ENCODE results near the gene ATF6. TPM values are rescaled to one million over a fixed set of nuclear protein-coding genes. Genes with fewer than 3 reads are reported as not detected.
"Not testable (repeated sequence)": the region's sequence is repeated elsewhere in the genome, so short reads cannot be mapped to it uniquely, and the experiment has no call there.

Gene ATF6
- polyA plus RNA-seq, 3 donors = 29.8 to 33.8 (median 30.1) TPM

- DNase-seq (ENCODE audit: extremely low read depth in 1 of 11, low read depth in 9 of 11, low spot score in 4 of 11) = no peak
These were observed 39.5 kb downstream of the ATF6 start for GRCh38 chr1:161805399-161806197.

GRCh38 chr1:161809202-161809601 is 43.1 kb downstream of the ATF6 start:
- not testable (repeated sequence) for DNase-seq (ENCODE audit: extremely low read depth in 1 of 11, low read depth in 9 of 11, low spot score in 4 of 11)

- DNase-seq (ENCODE audit: extremely low read depth in 1 of 11, low read depth in 9 of 11, low spot score in 4 of 11) = not testable (repeated sequence)
These were observed 43.5 kb downstream of the ATF6 start for GRCh38 chr1:161809656-161810055.

GRCh38 chr1:161810780-161811179 is 44.7 kb downstream of the ATF6 start:
- DNase-seq (ENCODE audit: extremely low read depth in 1 of 11, low read depth in 9 of 11, low spot score in 4 of 11) = no peak

GRCh38 chr1:161816201-161816600 is 50.1 kb downstream of the ATF6 start:
- DNase-seq (ENCODE audit: extremely low read depth in 1 of 11, low read depth in 9 of 11, low spot score in 4 of 11) = no peak

- DNase-seq (ENCODE audit: extremely low read depth in 1 of 11, low read depth in 9 of 11, low spot score in 4 of 11) = peak in 7 of 11 donors; percentile 4 to 19 (median 7)
These were observed 51.1 kb downstream of the ATF6 start for GRCh38 chr1:161817176-161817730.

GRCh38 chr1:161820914-161821313 is 54.8 kb downstream of the ATF6 start:
- no peak for DNase-seq (ENCODE audit: extremely low read depth in 1 of 11, low read depth in 9 of 11, low spot score in 4 of 11)

GRCh38 chr1:161824618-161825017 is 58.5 kb downstream of the ATF6 start:
- no peak for DNase-seq (ENCODE audit: extremely low read depth in 1 of 11, low read depth in 9 of 11, low spot score in 4 of 11)

- no peak for DNase-seq (ENCODE audit: extremely low read depth in 1 of 11, low read depth in 9 of 11, low spot score in 4 of 11)
These were observed 59.7 kb downstream of the ATF6 start for GRCh38 chr1:161825831-161826230.

GRCh38 chr1:161826478-161826877 is 60.4 kb downstream of the ATF6 start:
- no peak for DNase-seq (ENCODE audit: extremely low read depth in 1 of 11, low read depth in 9 of 11, low spot score in 4 of 11)

GRCh38 chr1:161827786-161828185 is 61.7 kb downstream of the ATF6 start:
- DNase-seq (ENCODE audit: extremely low read depth in 1 of 11, low read depth in 9 of 11, low spot score in 4 of 11) = no peak

- not testable (repeated sequence) for DNase-seq (ENCODE audit: extremely low read depth in 1 of 11, low read depth in 9 of 11, low spot score in 4 of 11)
These were observed 66.3 kb downstream of the ATF6 start for GRCh38 chr1:161832299-161832907.

GRCh38 chr1:161834967-161835550 is 68.9 kb downstream of the ATF6 start:
- no peak for DNase-seq (ENCODE audit: extremely low read depth in 1 of 11, low read depth in 9 of 11, low spot score in 4 of 11)

- no peak for DNase-seq (ENCODE audit: extremely low read depth in 1 of 11, low read depth in 9 of 11, low spot score in 4 of 11)
These were observed 69.9 kb downstream of the ATF6 start for GRCh38 chr1:161836018-161836417.

- DNase-seq (ENCODE audit: extremely low read depth in 1 of 11, low read depth in 9 of 11, low spot score in 4 of 11) = no peak
These were observed 72.2 kb downstream of the ATF6 start for GRCh38 chr1:161838362-161838761.

- no peak for DNase-seq (ENCODE audit: extremely low read depth in 1 of 11, low read depth in 9 of 11, low spot score in 4 of 11)
These were observed 72.8 kb downstream of the ATF6 start for GRCh38 chr1:161838885-161839284.

GRCh38 chr1:161839591-161839990 is 73.5 kb downstream of the ATF6 start:
- DNase-seq (ENCODE audit: extremely low read depth in 1 of 11, low read depth in 9 of 11, low spot score in 4 of 11) = no peak

GRCh38 chr1:161840363-161840762 is 74.2 kb downstream of the ATF6 start:
- DNase-seq (ENCODE audit: extremely low read depth in 1 of 11, low read depth in 9 of 11, low spot score in 4 of 11) = no peak

- no peak for DNase-seq (ENCODE audit: extremely low read depth in 1 of 11, low read depth in 9 of 11, low spot score in 4 of 11)
These were observed 77.0 kb downstream of the ATF6 start for GRCh38 chr1:161843156-161843555.

GRCh38 chr1:161844696-161845095 is 78.6 kb downstream of the ATF6 start:
- no peak for DNase-seq (ENCODE audit: extremely low read depth in 1 of 11, low read depth in 9 of 11, low spot score in 4 of 11)

All from renal cortex interstitium (tissue), 11 donors.